Activated CD4-positive, alpha-beta T cell treated with anti-CD3 and anti-CD28 coated beads, Interleukin-2, amount 50 U/mL, for 24 hours (primary cell): Measurements from ENCODE around the gene ISL1.

Experiments
- DNase-seq, 2 donors: peaks; one replicate each; pipeline ENCODE4 v3.0.0-alpha.2; 2020; ENCODE audit warnings: low read depth in 1 of 2, low spot score in 1 of 2

Gene ISL1

DNA sequence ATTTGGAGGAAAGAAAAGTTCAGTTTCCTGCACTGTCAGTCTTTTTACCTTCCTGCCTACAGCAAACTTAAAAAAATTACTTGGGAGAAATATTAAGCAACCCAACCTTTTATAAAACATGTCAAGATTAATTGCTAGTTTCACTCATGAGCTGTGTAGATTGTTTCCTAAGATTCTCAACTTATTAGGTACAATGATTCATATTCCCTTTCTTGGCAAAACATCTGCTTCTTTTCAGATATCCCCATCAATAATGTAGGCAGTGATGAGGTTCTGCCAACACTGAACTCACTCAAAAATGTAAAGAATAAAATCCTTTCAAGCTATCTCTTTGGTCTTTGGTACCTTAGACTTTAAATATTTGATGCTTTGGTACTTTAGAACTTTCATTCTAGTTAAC, 56.0 kb downstream of the ISL1 start:
- no peak for DNase-seq
